Prostate gland (tissue), 2 donors: ENCODE results near the gene PTPN14.
"Not testable (repeated sequence)": the region's sequence is repeated elsewhere in the genome, so short reads cannot be mapped to it uniquely, and the experiment has no call there.

Experiments
- POLR2A ChIP-seq: fragments of 450-650 bp; IDR thresholded peaks from one replicate; pipeline ENCODE4 v1.6.1; 2016; ENCODE audit warnings: antibody characterized with exemption, mild to moderate bottlenecking
- POLR2AphosphoS5 ChIP-seq: sonication (generic); formaldehyde crosslinking; IDR thresholded peaks from one replicate; pipeline ENCODE4 v1.6.1; 2017; ENCODE audit warnings: antibody characterized with exemption
- TF ChIP-seq, protein P1 (sequence below), 4 experiments: fragments of 200-600 bp in 2 of 4; fragments of 450-650 bp in 2 of 4; sonication (generic) in 2 of 4; IDR thresholded peaks; 1 replicate in 3 of 4; 2 replicates in 1 of 4; pipeline ENCODE4 v1.5.1; 2016 to 2019; ENCODE audit warnings: antibody characterized with exemption in 4 of 4, mild to moderate bottlenecking in 2 of 4, moderate library complexity in 2 of 4

DNA sequence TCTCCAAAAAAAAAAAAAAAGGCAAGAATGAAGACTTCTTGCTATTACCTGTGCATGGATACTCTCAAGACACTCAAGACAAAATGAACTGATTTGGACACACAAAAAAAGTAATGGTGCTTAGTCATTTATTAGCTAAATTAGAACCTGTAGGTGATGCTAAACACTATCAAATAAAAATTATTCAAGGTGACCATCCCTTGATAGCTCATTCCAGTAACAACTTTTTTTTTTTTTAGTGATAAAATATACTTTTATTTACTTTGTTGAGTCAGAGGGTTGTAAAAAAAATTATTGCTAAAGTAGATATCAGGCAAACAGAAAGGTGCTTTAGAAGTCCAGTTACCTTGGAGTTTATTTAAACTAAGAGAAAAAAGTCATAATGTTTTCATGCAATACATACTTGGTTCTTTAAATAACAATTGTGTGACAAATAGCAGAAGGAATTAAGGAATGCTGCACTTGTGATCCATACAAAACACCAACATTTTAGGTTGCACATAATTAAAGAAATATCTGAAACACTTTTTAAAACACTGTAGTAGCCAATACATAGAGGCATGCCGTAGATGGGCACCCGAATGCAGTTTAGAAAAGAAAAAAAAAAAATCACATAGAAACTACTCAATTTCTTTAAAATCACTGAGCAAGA is 69.3 kb downstream of the PTPN14 start:
- TF ChIP-seq, protein P1, sequence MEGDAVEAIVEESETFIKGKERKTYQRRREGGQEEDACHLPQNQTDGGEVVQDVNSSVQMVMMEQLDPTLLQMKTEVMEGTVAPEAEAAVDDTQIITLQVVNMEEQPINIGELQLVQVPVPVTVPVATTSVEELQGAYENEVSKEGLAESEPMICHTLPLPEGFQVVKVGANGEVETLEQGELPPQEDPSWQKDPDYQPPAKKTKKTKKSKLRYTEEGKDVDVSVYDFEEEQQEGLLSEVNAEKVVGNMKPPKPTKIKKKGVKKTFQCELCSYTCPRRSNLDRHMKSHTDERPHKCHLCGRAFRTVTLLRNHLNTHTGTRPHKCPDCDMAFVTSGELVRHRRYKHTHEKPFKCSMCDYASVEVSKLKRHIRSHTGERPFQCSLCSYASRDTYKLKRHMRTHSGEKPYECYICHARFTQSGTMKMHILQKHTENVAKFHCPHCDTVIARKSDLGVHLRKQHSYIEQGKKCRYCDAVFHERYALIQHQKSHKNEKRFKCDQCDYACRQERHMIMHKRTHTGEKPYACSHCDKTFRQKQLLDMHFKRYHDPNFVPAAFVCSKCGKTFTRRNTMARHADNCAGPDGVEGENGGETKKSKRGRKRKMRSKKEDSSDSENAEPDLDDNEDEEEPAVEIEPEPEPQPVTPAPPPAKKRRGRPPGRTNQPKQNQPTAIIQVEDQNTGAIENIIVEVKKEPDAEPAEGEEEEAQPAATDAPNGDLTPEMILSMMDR (IDR thresholded peaks at IDR 0.05): peak in 1 of 4 experiments; percentile 19
- not testable (repeated sequence) for TF ChIP-seq POLR2A
- TF ChIP-seq POLR2AphosphoS5: peak; percentile 13
